Activated T-cell treated with anti-CD3 and anti-CD28 coated beads for 1 hour (primary cell): ENCODE measurements around the gene PHF21B.

Source experiments
- DNase-seq: peaks from one replicate; pipeline ENCODE4 v3.0.0-alpha.2; 2020; ENCODE audit warnings: low read depth

The PHF21B gene

GRCh38 chr22:45013138-45013537, 3.3 kb upstream of the PHF21B start:
- DNase-seq = no peak

GRCh38 chr22:45010532-45010900, 711 bp upstream of the PHF21B start:
- no peak for DNase-seq

DNA sequence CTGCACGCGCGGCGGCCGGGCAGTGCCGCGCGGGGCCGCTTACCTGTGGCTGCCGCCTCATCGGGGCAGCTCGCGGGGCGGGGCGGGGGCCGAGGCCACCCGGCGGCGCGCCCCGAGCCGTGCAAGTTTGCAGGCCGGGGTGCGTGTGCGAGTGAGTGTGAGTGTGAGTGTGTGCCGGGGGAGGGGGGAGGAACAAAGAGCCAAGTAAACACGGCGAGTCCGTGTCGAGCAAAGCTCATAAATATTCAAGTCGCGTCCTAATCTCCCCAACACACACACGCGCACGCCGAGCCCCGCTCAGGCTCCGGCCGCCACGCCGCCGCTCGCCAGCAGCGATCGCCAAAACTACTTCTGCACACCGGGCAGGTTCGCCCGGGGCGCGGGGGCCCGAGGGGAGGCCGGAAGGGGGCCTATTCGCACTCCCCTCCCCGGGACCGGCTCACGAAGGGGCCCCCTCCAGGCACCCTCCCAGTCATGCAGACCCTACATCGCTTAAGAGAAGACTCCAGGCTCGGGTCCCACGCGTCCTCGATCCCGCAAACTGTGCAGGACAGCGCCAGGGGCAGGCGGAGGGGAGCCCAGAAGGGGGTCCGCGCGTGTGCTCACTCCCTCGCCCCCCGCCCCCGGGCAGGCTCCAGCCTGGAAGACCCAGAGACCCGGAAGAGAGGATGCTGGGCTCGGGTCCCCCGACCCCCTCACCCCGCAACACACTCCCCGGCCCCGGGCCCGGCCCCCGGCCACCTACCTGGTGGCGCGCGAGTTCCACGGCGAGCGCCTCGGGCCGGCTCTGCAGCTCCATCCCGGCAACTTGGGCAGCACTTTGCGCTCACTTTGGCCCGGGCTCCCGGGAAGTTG, 827 bp downstream of the PHF21B start:
- no peak for DNase-seq

- no peak for DNase-seq
Measured at GRCh38 chr22:45008186-45008681, 1.6 kb downstream of the PHF21B start.

- no peak for DNase-seq
Measured at GRCh38 chr22:45007391-45008185, 2.2 kb downstream of the PHF21B start.

- no peak for DNase-seq
Measured at GRCh38 chr22:45006964-45007390, 2.8 kb downstream of the PHF21B start.

- no peak for DNase-seq
Measured at GRCh38 chr22:45006111-45006963, 3.5 kb downstream of the PHF21B start.

DNA sequence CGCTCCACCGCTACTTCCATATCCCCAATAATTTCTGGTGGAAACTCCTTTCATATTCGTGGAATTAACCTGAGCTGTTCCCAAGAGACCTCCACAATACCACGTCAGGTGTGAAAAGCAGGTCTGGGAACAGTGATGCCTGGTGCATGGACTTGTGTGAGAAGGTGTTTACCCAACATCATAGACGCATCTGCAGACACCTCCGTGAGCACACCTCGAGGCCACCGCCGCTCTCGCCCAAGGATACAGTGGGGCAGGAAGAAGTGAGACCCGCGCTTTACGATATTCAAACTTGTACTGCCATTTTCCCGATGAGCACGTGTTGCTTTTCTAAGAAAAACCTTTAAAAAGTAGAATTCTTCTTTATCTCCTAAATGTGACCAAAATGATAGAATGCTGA, 8.2 kb downstream of the PHF21B start:
- DNase-seq = no peak

GRCh38 chr22:45000330-45000729, 9.5 kb downstream of the PHF21B start:
- no peak for DNase-seq

GRCh38 chr22:44999687-45000086, 10.1 kb downstream of the PHF21B start:
- DNase-seq = no peak

DNA sequence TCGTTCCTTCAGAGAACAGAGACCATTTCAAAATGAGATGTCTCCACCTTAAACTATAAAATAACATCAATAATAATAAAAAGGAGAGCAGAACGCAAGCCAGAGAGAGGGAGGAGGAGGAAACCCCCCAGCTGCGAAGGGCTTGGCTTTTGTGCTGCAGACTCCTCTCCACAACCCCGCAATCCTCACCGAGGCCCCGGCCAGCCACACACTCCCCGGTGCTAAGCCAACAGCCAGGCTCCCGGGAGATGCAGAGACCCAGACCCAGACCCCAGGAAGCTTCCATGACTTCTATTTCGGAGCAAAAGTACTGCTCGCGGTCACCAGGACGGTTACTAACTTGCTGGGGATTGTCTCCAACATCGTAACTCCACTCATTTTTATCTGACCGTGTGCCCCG, 10.6 kb downstream of the PHF21B start:
- no peak for DNase-seq

DNA sequence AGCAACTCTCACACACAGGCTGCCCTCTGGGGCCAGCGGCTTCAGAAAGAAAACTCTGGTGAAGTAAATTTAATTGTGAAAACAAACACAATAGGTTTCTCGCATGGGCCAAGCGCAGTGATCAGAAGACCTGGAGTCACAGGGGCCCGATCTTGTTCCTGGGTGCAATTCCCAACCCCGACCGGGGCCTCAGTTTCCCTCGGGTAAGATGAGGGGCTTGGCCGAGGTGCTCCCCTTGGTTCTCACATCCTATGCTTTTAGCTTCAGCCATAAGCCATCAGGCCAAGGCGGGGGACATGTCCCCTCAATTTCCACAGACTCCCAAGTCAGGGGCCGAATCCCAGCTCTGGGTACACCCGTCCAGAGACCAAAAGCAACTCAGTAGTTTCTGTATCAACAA, 11.5 kb downstream of the PHF21B start:
- DNase-seq = no peak

- no peak for DNase-seq
Measured at GRCh38 chr22:44997060-44997459, 12.7 kb downstream of the PHF21B start.

DNA sequence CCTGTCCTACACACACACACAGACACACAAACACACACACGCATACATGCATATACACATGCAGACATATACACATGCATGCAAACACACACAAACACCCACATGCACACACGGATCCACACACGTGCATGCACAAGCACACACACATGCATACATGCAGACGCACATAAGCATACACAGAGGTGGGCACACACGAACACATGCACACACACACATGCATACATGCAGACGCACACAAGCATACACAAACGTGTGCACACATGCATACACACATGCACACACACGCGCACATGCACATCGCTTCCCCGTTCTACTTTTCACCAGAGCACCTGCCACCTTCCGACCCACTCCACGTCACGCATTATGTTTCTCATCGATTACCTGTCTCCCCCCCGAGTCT, 13.2 kb downstream of the PHF21B start:
- DNase-seq = no peak

DNA sequence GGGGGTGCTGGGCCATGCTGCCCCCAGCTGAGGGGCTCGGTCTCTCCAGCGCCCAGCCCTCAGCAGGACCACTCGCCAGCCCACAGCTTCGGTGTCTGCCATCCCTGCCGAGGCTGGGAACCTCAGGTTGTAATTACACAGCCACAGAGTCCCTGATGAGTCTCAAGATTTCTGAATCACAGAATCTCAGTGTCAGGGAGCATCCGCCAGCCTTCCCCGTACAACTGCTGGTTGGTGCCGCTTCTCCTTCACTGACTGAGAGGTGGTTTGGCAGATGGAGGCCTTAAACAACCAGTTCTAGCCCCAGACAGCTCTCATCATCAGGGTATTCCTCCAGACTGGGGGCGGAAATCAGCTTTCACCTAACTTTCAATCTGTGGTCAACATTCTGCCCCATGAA, 13.7 kb downstream of the PHF21B start:
- DNase-seq = no peak

DNA sequence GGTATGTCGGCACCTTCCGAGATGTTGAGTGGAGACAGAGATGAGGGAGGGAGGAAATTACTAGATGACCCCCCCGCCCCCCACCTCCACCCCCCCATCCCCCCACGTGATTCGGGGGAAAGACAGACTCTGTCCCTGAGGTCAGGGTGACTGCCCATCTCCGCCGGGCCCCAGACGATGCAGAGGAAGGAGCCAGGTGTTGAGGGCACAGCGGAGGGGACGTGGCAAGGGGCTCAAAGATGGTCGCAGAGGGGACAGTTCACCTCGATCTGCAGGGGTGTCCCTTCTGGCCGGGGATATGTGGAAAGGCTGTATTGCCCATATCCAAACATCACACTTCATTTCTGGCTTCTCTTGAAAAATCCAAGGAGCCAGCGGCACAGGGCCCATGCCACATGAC, 14.1 kb downstream of the PHF21B start:
- no peak for DNase-seq

- no peak for DNase-seq
Measured at GRCh38 chr22:44995105-44995514, 14.7 kb downstream of the PHF21B start.

DNA sequence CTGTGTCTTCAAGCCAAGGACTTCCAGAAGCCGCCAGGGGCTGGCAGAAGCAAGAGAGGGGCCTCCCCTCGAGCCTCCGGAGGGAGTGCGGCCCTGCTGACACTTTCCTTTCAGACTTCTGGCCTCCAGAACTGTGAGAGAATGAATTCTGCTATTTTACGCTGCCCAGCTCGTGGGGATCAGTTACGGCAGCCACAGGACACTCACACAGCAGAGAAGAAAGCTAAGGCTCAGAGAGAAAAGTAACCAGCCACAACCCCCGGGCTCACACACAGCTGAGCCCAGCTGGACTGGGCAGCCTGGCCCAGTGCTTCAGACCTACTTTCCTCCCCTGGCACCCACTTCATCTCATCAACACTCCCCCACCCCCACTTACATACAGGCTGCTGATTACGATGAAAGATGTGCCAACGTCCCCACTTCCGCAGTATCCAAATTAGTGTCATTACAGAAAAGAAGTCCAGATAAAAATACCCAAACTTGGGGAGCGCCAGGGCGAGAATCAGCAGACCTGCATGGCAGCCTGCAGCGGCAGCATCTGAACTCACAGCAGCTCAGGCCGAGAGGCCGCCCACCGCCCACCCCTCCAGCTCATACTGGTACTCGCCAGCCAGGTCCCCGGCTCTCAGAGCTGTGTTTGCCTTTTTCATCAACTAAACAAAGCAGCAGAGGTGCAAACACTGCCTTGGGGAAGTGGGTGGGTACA, 15.3 kb downstream of the PHF21B start:
- DNase-seq = no peak

GRCh38 chr22:44992166-44992565, 17.6 kb downstream of the PHF21B start:
- DNase-seq = no peak

- DNase-seq = no peak
Measured at GRCh38 chr22:44991218-44991617, 18.6 kb downstream of the PHF21B start.

DNA sequence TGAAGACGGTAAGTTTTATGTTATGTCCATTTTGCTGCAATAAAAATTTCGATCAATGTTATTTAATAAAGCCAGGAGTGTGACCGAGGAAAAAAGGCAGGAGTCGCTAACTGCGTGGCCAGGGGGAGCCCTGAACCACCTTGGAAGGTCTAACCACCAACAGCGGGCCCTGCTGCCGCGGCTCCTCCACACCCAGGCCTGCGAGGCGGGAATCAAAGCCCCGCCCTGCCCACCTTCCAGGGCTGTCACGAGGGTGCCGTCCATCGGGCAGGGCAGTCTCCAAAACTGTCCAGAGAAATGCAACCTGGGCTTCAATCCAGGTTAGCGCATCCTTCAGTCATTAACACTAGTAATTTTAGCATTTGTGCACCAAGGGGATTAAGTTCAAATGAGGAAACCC, 19.0 kb downstream of the PHF21B start:
- no peak for DNase-seq

- no peak for DNase-seq
Measured at GRCh38 chr22:44990328-44990727, 19.5 kb downstream of the PHF21B start.
